ENCODE measurements around the gene SIAH1. TPM values are rescaled to one million over a fixed set of nuclear protein-coding genes. Genes with fewer than 3 reads are reported as not detected.
"Not testable (repeated sequence)": the region's sequence is repeated elsewhere in the genome, so short reads cannot be mapped to it uniquely, and the experiment has no call there.

Gene SIAH1
- total RNA-seq, 4 donors from 2014 or later: 15.1 to 45.9 (median 27.8) TPM

GRCh38 chr16:48381201-48381600 lies 4.0 kb downstream of the SIAH1 start:
- no peak overlapping the region for H3K4me3 ChIP-seq
- no peak for TF ChIP-seq CTCF (IDR thresholded peaks at IDR 0.05)
- no peak for TF ChIP-seq POLR2A (IDR thresholded peaks at IDR 0.05)
- TF ChIP-seq POLR2AphosphoS5 (IDR thresholded peaks at IDR 0.05): no peak
- H3K27me3 ChIP-seq: no peaks in the 10 kb centered on the region
- intact Hi-C loops (cut with DNase I; ENCODE audit: low total_unique reads): loop anchor here (10.0 kb wide), 1 partner anchor 244 kb away; no protein-coding TSS in a partner anchor
- no peaks in the 10 kb centered on the region for H3K36me3 ChIP-seq
- H3K4me1 ChIP-seq: peaks cover 15 to 79% (median 45%) of the 10 kb centered on the region in 4 donors
- WGBS, 2 donors (ENCODE audit: low coverage in 1 of 2): 69 to 84% methylated on average over 5 of the region's 5 CpGs
- no peak overlapping the region for H3K27ac ChIP-seq
- H3K9me3 ChIP-seq: no peaks in the 10 kb centered on the region
- DNase-seq: no peak
- in situ Hi-C loops (cut with MboI; ENCODE audit: low pct_ligation_motif_present in 1 of 4, low pct_unique_long_range_greater_than_20kb in 1 of 4, low sequenced_read_pairs in 3 of 4): loop anchor here in 1 of 4 donors (25.0 kb wide), 1 partner anchor 231 kb away; the partner anchor contains the start of gene N4BP1

GRCh38 chr16:48378836-48379235 lies 6.4 kb downstream of the SIAH1 start:
- in situ Hi-C loops (cut with MboI; ENCODE audit: low pct_ligation_motif_present in 1 of 4, low pct_unique_long_range_greater_than_20kb in 1 of 4, low sequenced_read_pairs in 3 of 4): loop anchor here in 1 of 4 donors (25.0 kb wide), 1 partner anchor 233 kb away; the partner anchor contains the start of gene N4BP1
- Histone ChIP-seq H3K27ac (no peak overlapping the region), H3K9me3 (no peaks in the 10 kb centered on the region), H3K36me3 (no peaks in the 10 kb centered on the region), H3K4me1 (peaks cover 28 to 96% (median 56%) of the 10 kb centered on the region in 4 donors), H3K27me3 (no peaks in the 10 kb centered on the region), H3K4me3 (no peak overlapping the region)
- WGBS, 2 donors (ENCODE audit: low coverage in 1 of 2): 88% methylated on average over 1 of the region's 1 CpG; no CpG with 5 or more reads in 1 of the 2 donors
- TF ChIP-seq POLR2A (IDR thresholded peaks at IDR 0.05) (no peak), EP300 (IDR thresholded peaks at IDR 0.05; ENCODE audit: low read depth) (no peak), POLR2AphosphoS5 (IDR thresholded peaks at IDR 0.05) (no peak), CTCF (IDR thresholded peaks at IDR 0.05) (no peak)
- intact Hi-C loops (cut with DNase I; ENCODE audit: low total_unique reads): no loop called here
- no peak for DNase-seq

- H3K9me3 ChIP-seq: no peaks in the 10 kb centered on the region
- intact Hi-C loops (cut with DNase I; ENCODE audit: low total_unique reads): no loop called here
- 76 to 88% methylated on average over 5 of the region's 5 CpGs for WGBS, 2 donors (ENCODE audit: low coverage in 1 of 2)
Observed at GRCh38 chr16:48378276-48378675, 6.9 kb downstream of the SIAH1 start.

GRCh38 chr16:48377301-48377700 lies 7.9 kb downstream of the SIAH1 start:
- in situ Hi-C loops (cut with MboI; ENCODE audit: low pct_ligation_motif_present in 1 of 4, low pct_unique_long_range_greater_than_20kb in 1 of 4, low sequenced_read_pairs in 3 of 4): loop anchor here in 1 of 4 donors (25.0 kb wide), 1 partner anchor 235 kb away; the partner anchor contains the start of gene N4BP1
- 88 to 92% methylated on average over 3 to 7 of the region's 7 CpGs for WGBS, 2 donors (ENCODE audit: low coverage in 1 of 2)
- H3K27me3 ChIP-seq; H3K36me3 ChIP-seq; intact Hi-C loops (cut with DNase I; ENCODE audit: low total_unique reads); H3K9me3 ChIP-seq; DNase-seq; H3K27ac ChIP-seq; H3K4me3 ChIP-seq: not testable (repeated sequence)
- H3K4me1 ChIP-seq: peaks cover 29 to 96% (median 44%) of the 10 kb centered on the region in 4 donors

More at GRCh38 chr16:48378276-48378675, 6.9 kb downstream of the SIAH1 start:
- DNase-seq: no peak
- H3K27me3 ChIP-seq: no peaks in the 10 kb centered on the region
- H3K4me1 ChIP-seq: peaks cover 30 to 96% (median 52%) of the 10 kb centered on the region in 4 donors
- TF ChIP-seq CTCF (IDR thresholded peaks at IDR 0.05) (no peak), POLR2A (IDR thresholded peaks at IDR 0.05) (no peak), POLR2AphosphoS5 (IDR thresholded peaks at IDR 0.05) (no peak), EP300 (IDR thresholded peaks at IDR 0.05; ENCODE audit: low read depth) (no peak)
- no peak overlapping the region for H3K27ac ChIP-seq
- no peak overlapping the region for H3K4me3 ChIP-seq
- in situ Hi-C loops (cut with MboI; ENCODE audit: low pct_ligation_motif_present in 1 of 4, low pct_unique_long_range_greater_than_20kb in 1 of 4, low sequenced_read_pairs in 3 of 4): loop anchor here in 1 of 4 donors (25.0 kb wide), 1 partner anchor 234 kb away; the partner anchor contains the start of gene N4BP1
- H3K36me3 ChIP-seq: no peaks in the 10 kb centered on the region

- TF ChIP-seq EP300 (IDR thresholded peaks at IDR 0.05; ENCODE audit: low read depth): no peak
- TF ChIP-seq POLR2A (IDR thresholded peaks at IDR 0.05): no peak
- TF ChIP-seq CTCF (IDR thresholded peaks at IDR 0.05): no peak
- no peak for TF ChIP-seq POLR2AphosphoS5 (IDR thresholded peaks at IDR 0.05)
- Histone ChIP-seq H3K4me3 (no peak overlapping the region), H3K4me1 (peaks cover 10 to 90% (median 37%) of the 10 kb centered on the region in 4 donors), H3K27ac (no peak overlapping the region), H3K36me3 (no peaks in the 10 kb centered on the region), H3K27me3 (no peaks in the 10 kb centered on the region), H3K9me3 (no peaks in the 10 kb centered on the region)
- DNase-seq: no peak
- WGBS, 2 donors (ENCODE audit: low coverage in 1 of 2): 42 to 43% methylated on average over 2 of the region's 2 CpGs
- in situ Hi-C loops (cut with MboI; ENCODE audit: low pct_ligation_motif_present in 1 of 4, low pct_unique_long_range_greater_than_20kb in 1 of 4, low sequenced_read_pairs in 3 of 4) (loop anchor here in 2 of 4 donors (25.0 kb wide), 2 partner anchors 138 to 163 kb away; no protein-coding TSS in a partner anchor), intact Hi-C loops (cut with DNase I; ENCODE audit: low total_unique reads) (no loop called here)
Observed at GRCh38 chr16:48374255-48374654, 11.0 kb downstream of the SIAH1 start.

All from transverse colon (tissue), 4 donors.